Right ventricle myocardium inferior (tissue), 1 donor: Measurements from ENCODE around the gene SMIM35. TPM values are rescaled to one million over a fixed set of nuclear protein-coding genes. Genes with fewer than 3 reads are reported as not detected.
"Not testable (repeated sequence)": the region's sequence is repeated elsewhere in the genome, so short reads cannot be mapped to it uniquely, and the experiment has no call there.

Experiments used
- ATAC-seq: fragments of 200-7000 bp; cut with Tn5 transposase; one replicate; pipeline ENCODE4 v1.9.1; 2020; ENCODE audit warnings: mild to moderate bottlenecking, moderate library complexity
- DNase-seq: peaks from one replicate; pipeline ENCODE4 v3.0.0; 2021; ENCODE audit errors: missing footprints
- intact Hi-C: fragments of 100-400 bp; cut with DNase I; formaldehyde crosslinking; loops from one replicate; pipeline ENCODE4 v1.11.0; 2022
- total RNA-seq: library from RNA; stranded (reverse); fragmentation: NEBNext Ultra II Directional; extraction: Animal tissue kit (Norgen Biotek cat#: 25700); gene quantifications from one replicate; pipeline ENCODE4 v1.2.1, GENCODE V29; 2021
- donor health status: DM: no; HTN: yes; CAD: no; lungs with severe emphysema.

The SMIM35 gene
- total RNA-seq, 1 donor from 2014 or later, result not detected

- intact Hi-C loops, result no loop called here
- peak; percentile 29 for ATAC-seq
- no peak for DNase-seq
Measured at GRCh38 chr11:118012083-118012669, 74.6 kb downstream of the SMIM35 start.

GRCh38 chr11:118010738-118011461, 75.9 kb downstream of the SMIM35 start:
- ATAC-seq (peak; percentile 57), DNase-seq (peak; percentile 86)
- intact Hi-C loops, result no loop called here

- intact Hi-C loops, result no loop called here
- DNase-seq (no peak), ATAC-seq (no peak)
Measured at GRCh38 chr11:118009864-118010737, 76.7 kb downstream of the SMIM35 start.

GRCh38 chr11:118008271-118008911, 78.4 kb downstream of the SMIM35 start:
- no peak for ATAC-seq
- no peak for DNase-seq
- intact Hi-C loops, result no loop called here

GRCh38 chr11:118007563-118008270, 79.0 kb downstream of the SMIM35 start:
- intact Hi-C loops, ATAC-seq, DNase-seq: not testable (repeated sequence)

- ATAC-seq, result no peak
- DNase-seq, result no peak
Measured at GRCh38 chr11:118007040-118007439, 79.7 kb downstream of the SMIM35 start.

GRCh38 chr11:118006153-118006534, 80.6 kb downstream of the SMIM35 start:
- DNase-seq, result no peak
- no peak for ATAC-seq
- intact Hi-C loops, result no loop called here

More at GRCh38 chr11:118007040-118007439, 79.7 kb downstream of the SMIM35 start:
- intact Hi-C loops, result no loop called here

- intact Hi-C loops, result no loop called here
- ATAC-seq, result no peak
- DNase-seq, result no peak
Measured at GRCh38 chr11:118005224-118006152, 81.3 kb downstream of the SMIM35 start.

- DNase-seq (no peak), ATAC-seq (no peak)
- intact Hi-C loops, result no loop called here
Measured at GRCh38 chr11:118004543-118005223, 82.1 kb downstream of the SMIM35 start.

- ATAC-seq, result no peak
- intact Hi-C loops, result no loop called here
Measured at GRCh38 chr11:118003456-118003855, 83.3 kb downstream of the SMIM35 start.

GRCh38 chr11:118002541-118003423, 84.0 kb downstream of the SMIM35 start:
- peak; percentile 84 for DNase-seq
- ATAC-seq, result peak; percentile 89
- intact Hi-C loops, result no loop called here

More at GRCh38 chr11:118003456-118003855, 83.3 kb downstream of the SMIM35 start:
- no peak for DNase-seq

GRCh38 chr11:118002010-118002540, 84.7 kb downstream of the SMIM35 start:
- ATAC-seq (no peak), DNase-seq (no peak)
- intact Hi-C loops, result no loop called here

GRCh38 chr11:118001494-118001971, 85.2 kb downstream of the SMIM35 start:
- ATAC-seq (no peak), DNase-seq (no peak)
- intact Hi-C loops, result no loop called here

- intact Hi-C loops, result no loop called here
- no peak for ATAC-seq
- DNase-seq, result no peak
Measured at GRCh38 chr11:118000850-118001228, 85.9 kb downstream of the SMIM35 start.

- ATAC-seq (no peak), DNase-seq (no peak)
- intact Hi-C loops, result no loop called here
Measured at GRCh38 chr11:118000067-118000849, 86.5 kb downstream of the SMIM35 start.
